Stimulated activated CD4-positive, alpha-beta T cell treated with anti-CD3 and anti-CD28 coated beads, Interleukin-4, amount 100 ng/mL, for 48 hours (primary cell): ENCODE data around the gene ANO8.

Experiments
- DNase-seq, 2 donors: peaks; one replicate each; pipeline ENCODE4 v3.0.0-alpha.2; 2020; ENCODE audit warnings: low read depth in 2 of 2

The ANO8 gene

GRCh38 chr19:17328517-17329365 lies 5.9 kb downstream of the ANO8 start:
- DNase-seq: no peak

GRCh38 chr19:17327654-17328516 lies 6.8 kb downstream of the ANO8 start:
- DNase-seq: no peak

GRCh38 chr19:17327068-17327653 lies 7.5 kb downstream of the ANO8 start:
- no peak for DNase-seq

GRCh38 chr19:17326595-17326966 lies 8.1 kb downstream of the ANO8 start:
- DNase-seq: no peak

- no peak for DNase-seq
Measured at GRCh38 chr19:17325881-17326594, 8.6 kb downstream of the ANO8 start.

GRCh38 chr19:17325133-17325532 lies 9.5 kb downstream of the ANO8 start:
- no peak for DNase-seq

GRCh38 chr19:17324357-17325114 lies 10.1 kb downstream of the ANO8 start:
- DNase-seq: no peak

- no peak for DNase-seq
Measured at GRCh38 chr19:17323964-17324332, 10.7 kb downstream of the ANO8 start.

GRCh38 chr19:17323300-17323963 lies 11.2 kb downstream of the ANO8 start:
- no peak for DNase-seq

- no peak for DNase-seq
Measured at GRCh38 chr19:17322854-17323253, 11.8 kb downstream of the ANO8 start.

GRCh38 chr19:17321655-17322489 lies 12.8 kb downstream of the ANO8 start:
- no peak for DNase-seq

- no peak for DNase-seq
Measured at GRCh38 chr19:17320435-17320834, 14.2 kb downstream of the ANO8 start.

- no peak for DNase-seq
Measured at GRCh38 chr19:17319473-17320238, 15.0 kb downstream of the ANO8 start.

GRCh38 chr19:17318966-17319365 lies 15.7 kb downstream of the ANO8 start:
- no peak for DNase-seq

- DNase-seq: no peak
Measured at GRCh38 chr19:17314007-17314593, 20.6 kb downstream of the ANO8 start.

GRCh38 chr19:17312189-17313113 lies 22.2 kb downstream of the ANO8 start:
- no peak for DNase-seq

- DNase-seq: no peak
Measured at GRCh38 chr19:17311455-17312188, 23.0 kb downstream of the ANO8 start.
